ENCODE data around the gene KRTDAP. TPM values are rescaled to one million over a fixed set of nuclear protein-coding genes. Genes with fewer than 3 reads are reported as not detected.

The KRTDAP gene
- polyA plus RNA-seq, 1 of the 3 experiments (the other 2 are of a cell fraction) = not detected

DNA sequence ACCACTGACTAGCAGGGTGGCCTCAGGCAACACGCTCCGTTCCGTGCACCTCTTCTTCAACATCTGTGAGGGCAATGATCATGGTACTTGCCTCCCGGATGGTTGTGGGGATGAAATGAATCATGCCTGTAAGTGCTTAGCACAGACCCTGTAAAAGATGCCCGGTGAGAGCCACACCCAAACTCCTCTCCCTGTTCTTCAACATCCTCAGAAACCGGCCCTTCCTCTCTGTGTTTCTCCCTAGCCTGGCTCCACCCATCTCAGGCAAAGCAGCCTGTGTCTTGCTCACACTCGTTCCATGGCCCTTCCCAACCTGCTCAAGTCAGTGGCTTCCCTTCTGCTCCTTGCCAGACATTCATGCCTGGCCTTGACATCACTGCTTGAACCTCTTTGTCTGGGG is 29.0 kb upstream of the KRTDAP start (continued):
- TF ChIP-seq, protein P1, sequence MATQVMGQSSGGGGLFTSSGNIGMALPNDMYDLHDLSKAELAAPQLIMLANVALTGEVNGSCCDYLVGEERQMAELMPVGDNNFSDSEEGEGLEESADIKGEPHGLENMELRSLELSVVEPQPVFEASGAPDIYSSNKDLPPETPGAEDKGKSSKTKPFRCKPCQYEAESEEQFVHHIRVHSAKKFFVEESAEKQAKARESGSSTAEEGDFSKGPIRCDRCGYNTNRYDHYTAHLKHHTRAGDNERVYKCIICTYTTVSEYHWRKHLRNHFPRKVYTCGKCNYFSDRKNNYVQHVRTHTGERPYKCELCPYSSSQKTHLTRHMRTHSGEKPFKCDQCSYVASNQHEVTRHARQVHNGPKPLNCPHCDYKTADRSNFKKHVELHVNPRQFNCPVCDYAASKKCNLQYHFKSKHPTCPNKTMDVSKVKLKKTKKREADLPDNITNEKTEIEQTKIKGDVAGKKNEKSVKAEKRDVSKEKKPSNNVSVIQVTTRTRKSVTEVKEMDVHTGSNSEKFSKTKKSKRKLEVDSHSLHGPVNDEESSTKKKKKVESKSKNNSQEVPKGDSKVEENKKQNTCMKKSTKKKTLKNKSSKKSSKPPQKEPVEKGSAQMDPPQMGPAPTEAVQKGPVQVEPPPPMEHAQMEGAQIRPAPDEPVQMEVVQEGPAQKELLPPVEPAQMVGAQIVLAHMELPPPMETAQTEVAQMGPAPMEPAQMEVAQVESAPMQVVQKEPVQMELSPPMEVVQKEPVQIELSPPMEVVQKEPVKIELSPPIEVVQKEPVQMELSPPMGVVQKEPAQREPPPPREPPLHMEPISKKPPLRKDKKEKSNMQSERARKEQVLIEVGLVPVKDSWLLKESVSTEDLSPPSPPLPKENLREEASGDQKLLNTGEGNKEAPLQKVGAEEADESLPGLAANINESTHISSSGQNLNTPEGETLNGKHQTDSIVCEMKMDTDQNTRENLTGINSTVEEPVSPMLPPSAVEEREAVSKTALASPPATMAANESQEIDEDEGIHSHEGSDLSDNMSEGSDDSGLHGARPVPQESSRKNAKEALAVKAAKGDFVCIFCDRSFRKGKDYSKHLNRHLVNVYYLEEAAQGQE (IDR thresholded peaks at IDR 0.05; ENCODE audit: low read depth, low read length) = no peak
- TF ChIP-seq RAD21 (IDR thresholded peaks at IDR 0.05; ENCODE audit: low read length) (no peak), JUND (IDR thresholded peaks at IDR 0.05) (no peak), TCF12 (IDR thresholded peaks at IDR 0.05) (no peak), EP300 (IDR thresholded peaks at IDR 0.05; ENCODE audit: borderline replicate concordance in 1 of 2, low read depth in 1 of 2, low read length in 1 of 2) (no peak)
- TF ChIP-seq, protein P2, sequence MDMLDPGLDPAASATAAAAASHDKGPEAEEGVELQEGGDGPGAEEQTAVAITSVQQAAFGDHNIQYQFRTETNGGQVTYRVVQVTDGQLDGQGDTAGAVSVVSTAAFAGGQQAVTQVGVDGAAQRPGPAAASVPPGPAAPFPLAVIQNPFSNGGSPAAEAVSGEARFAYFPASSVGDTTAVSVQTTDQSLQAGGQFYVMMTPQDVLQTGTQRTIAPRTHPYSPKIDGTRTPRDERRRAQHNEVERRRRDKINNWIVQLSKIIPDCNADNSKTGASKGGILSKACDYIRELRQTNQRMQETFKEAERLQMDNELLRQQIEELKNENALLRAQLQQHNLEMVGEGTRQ (IDR thresholded peaks at IDR 0.05; ENCODE audit: borderline replicate concordance, low read depth, low read length) = no peak

DNA sequence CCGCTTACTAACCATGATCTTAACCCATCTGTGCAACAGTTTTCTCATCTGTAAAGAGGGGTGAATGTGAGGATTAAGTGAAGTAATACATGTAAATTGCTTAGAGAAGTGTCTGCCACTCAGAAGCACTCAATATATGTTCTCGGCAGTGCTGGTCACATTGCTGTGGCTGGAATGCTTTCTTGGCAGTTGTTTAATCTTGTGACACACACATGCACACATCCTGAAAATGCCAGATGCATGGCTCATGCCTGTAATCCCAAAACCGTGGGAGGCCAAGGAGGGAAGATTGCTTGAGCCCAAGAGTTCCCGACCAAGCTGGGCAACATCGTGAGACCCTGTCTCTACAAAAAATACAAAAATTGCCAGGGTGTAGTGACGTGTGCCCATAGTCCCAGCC is 28.0 kb upstream of the KRTDAP start:
- Histone ChIP-seq H3K27me3 (ENCODE audit: insufficient read depth) (peaks cover 4% of the 10 kb centered on the region; the same call in 1 of the 2 replicates), H4K20me1 (ENCODE audit: insufficient read depth) (no peaks in the 10 kb centered on the region), H3K9me2 (no peaks in the 10 kb centered on the region), H3K4me1 (ENCODE audit: control insufficient read depth in 1 of 2, insufficient read depth in 2 of 2, low read depth in 1 of 2, low read length in 1 of 2) (no peaks in the 10 kb centered on the region), H3K4me3 (ENCODE audit: low read depth in 2 of 2, low read length in 1 of 2) (no peak overlapping the region), H3K9ac (no peak overlapping the region), H3K27ac (ENCODE audit: low read depth in 2 of 2, low read length in 1 of 2) (0 out of 4 replicates have a peak overlapping the region, but pooled peaks of 1 of the 2 experiments have one; percentile 26), H3K36me3 (replicated peaks in 1 of 2; ENCODE audit: control insufficient read depth in 1 of 2, insufficient read depth in 2 of 2, low read length in 1 of 2) (no peaks in the 10 kb centered on the region), H3K79me2 (ENCODE audit: insufficient read depth) (no peaks in the 10 kb centered on the region), H3K9me3 (no peaks in the 10 kb centered on the region), H3K4me2 (peak overlapping the region; percentile 51), H3F3A (replicated peaks; ENCODE audit: insufficient read depth) (no peaks in the 10 kb centered on the region), H2AFZ (ENCODE audit: low read depth) (no peak overlapping the region)
- WGBS (ENCODE audit: low lambda C conversion rate) = 10% methylated on average over 6 of the region's 6 CpGs
- ChIA-PET POLR2A (no interaction called here), CTCF (interaction anchor here (0.7 to 1.3 kb wide), 3 partner anchors 8 to 23 kb away, joined by 3 to 5 read pairs (median 4); no protein-coding TSS in a partner anchor)
- TF ChIP-seq, protein P3, sequence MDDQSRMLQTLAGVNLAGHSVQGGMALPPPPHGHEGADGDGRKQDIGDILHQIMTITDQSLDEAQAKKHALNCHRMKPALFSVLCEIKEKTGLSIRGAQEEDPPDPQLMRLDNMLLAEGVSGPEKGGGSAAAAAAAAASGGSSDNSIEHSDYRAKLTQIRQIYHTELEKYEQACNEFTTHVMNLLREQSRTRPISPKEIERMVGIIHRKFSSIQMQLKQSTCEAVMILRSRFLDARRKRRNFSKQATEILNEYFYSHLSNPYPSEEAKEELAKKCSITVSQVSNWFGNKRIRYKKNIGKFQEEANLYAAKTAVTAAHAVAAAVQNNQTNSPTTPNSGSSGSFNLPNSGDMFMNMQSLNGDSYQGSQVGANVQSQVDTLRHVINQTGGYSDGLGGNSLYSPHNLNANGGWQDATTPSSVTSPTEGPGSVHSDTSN (IDR thresholded peaks at IDR 0.05) = peak; percentile 9; the same call in 1 of the 2 replicates
- TF ChIP-seq NFIC (IDR thresholded peaks at IDR 0.05; ENCODE audit: borderline replicate concordance) (peak; percentile 73), TEAD4 (IDR thresholded peaks at IDR 0.05; ENCODE audit: borderline replicate concordance, insufficient read depth) (0 out of 2 replicates have a peak, but pooled peaks have one; percentile 31), POLR2AphosphoS5 (IDR thresholded peaks at IDR 0.05; ENCODE audit: low read depth, low read length) (no peak), FOSL2 (IDR thresholded peaks at IDR 0.05; ENCODE audit: borderline replicate concordance, low read depth) (peak; percentile 57; the same call in 1 of the 2 replicates), MEF2A (IDR thresholded peaks at IDR 0.05; ENCODE audit: borderline replicate concordance, low read depth) (no peak), YY1 (IDR thresholded peaks at IDR 0.05; ENCODE audit: low read depth) (no peak)
- TF ChIP-seq, protein P4, sequence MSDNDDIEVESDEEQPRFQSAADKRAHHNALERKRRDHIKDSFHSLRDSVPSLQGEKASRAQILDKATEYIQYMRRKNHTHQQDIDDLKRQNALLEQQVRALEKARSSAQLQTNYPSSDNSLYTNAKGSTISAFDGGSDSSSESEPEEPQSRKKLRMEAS (IDR thresholded peaks at IDR 0.05; ENCODE audit: low read depth) = 0 out of 2 replicates have a peak, but pooled peaks have one; percentile 23
- DNase-seq = no peak

All from SK-N-SH (cell line).